Ectodermal cell (in vitro differentiated cells): Measurements from ENCODE around the gene PPP6C.

Source experiments
- H3K27ac ChIP-seq: 2 replicates; pipeline ENCODE4 v1.7.0; 2013; ENCODE audit warnings: mild to moderate bottlenecking, low read depth, low read length; ENCODE audit not compliant: insufficient read depth, poor library complexity, severe bottlenecking
- H3K27me3 ChIP-seq: 2 replicates; pipeline ENCODE4 v1.7.0; 2013; ENCODE audit warnings: mild to moderate bottlenecking, low read length; ENCODE audit not compliant: insufficient read depth, control insufficient read depth, poor library complexity, severe bottlenecking
- H3K36me3 ChIP-seq: one replicate; pipeline ENCODE4 v1.7.0; 2013; ENCODE audit warnings: low read length; ENCODE audit not compliant: control insufficient read depth, insufficient read depth
- H3K4me1 ChIP-seq: one replicate; pipeline ENCODE4 v1.7.0; 2013; ENCODE audit warnings: low read length; ENCODE audit not compliant: control insufficient read depth, insufficient read depth
- H3K4me3 ChIP-seq: 2 replicates; pipeline ENCODE4 v1.7.0; 2013; ENCODE audit warnings: low read depth, low read length, control low read depth; ENCODE audit not compliant: insufficient read depth
- H3K9me3 ChIP-seq: 2 replicates; pipeline ENCODE4 v1.7.0; 2013; ENCODE audit warnings: mild to moderate bottlenecking, low read length, moderate library complexity; ENCODE audit not compliant: control insufficient read depth
- WGBS, 2 experiments: methylation state at CpG; one replicate each; pipeline ENCODE4 v1.1.7; 2013; ENCODE audit warnings: missing lambda C conversion rate in 2 of 2; 5-methylcytosine and 5-hydroxymethylcytosine counted together

The PPP6C gene

GRCh38 chr9:125103021-125103420 is 86.6 kb downstream of the PPP6C start:
- Histone ChIP-seq H3K27ac (no peak overlapping the region), H3K9me3 (no peaks in the 10 kb centered on the region), H3K4me3 (no peak overlapping the region), H3K4me1 (no peaks in the 10 kb centered on the region), H3K36me3 (no peaks in the 10 kb centered on the region), H3K27me3 (no peaks in the 10 kb centered on the region)
- 91 to 94% methylated on average over 1 of the region's 1 CpG for WGBS, 2 experiments

GRCh38 chr9:125100822-125101221 is 88.8 kb downstream of the PPP6C start:
- Histone ChIP-seq H3K4me1 (no peaks in the 10 kb centered on the region), H3K27ac (no peak overlapping the region), H3K9me3 (no peaks in the 10 kb centered on the region), H3K36me3 (no peaks in the 10 kb centered on the region), H3K27me3 (no peaks in the 10 kb centered on the region), H3K4me3 (no peak overlapping the region)
- WGBS, 2 experiments = 89 to 93% methylated on average over 4 of the region's 4 CpGs

DNA sequence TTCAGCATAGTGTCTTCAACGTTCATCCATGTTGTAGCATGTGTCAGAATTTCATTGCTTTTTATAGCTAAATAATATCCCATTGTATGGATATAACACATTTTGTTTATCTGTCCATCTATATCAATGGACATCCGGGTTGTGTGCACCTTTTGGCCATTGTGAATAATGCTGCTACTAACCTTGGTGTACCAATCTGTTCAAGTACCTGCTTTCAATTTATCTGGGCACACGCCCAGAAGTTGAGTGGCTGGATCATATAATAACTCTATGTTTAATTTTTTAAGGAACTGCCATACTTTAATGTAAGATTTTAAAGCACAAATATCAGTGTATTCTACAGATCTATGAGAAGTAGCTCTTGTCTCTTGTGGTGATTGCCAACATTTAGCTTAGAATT is 89.8 kb downstream of the PPP6C start:
- H3K27me3 ChIP-seq = no peaks in the 10 kb centered on the region
- H3K4me1 ChIP-seq = no peaks in the 10 kb centered on the region
- H3K4me3 ChIP-seq = no peak overlapping the region
- 85 to 92% methylated on average over 2 to 3 of the region's 3 CpGs for WGBS, 2 experiments
- H3K36me3 ChIP-seq = no peaks in the 10 kb centered on the region
- H3K9me3 ChIP-seq = no peaks in the 10 kb centered on the region
- no peak overlapping the region for H3K27ac ChIP-seq
